ENCODE measurements around the gene ATF7. TPM values are rescaled to one million over a fixed set of nuclear protein-coding genes. Genes with fewer than 3 reads are reported as not detected.

Gene ATF7
- total and polyA plus RNA-seq, 2 of the 13 experiments (the other 11 are each of a cell fraction or from before 2014, with no cell fraction given) = 9.6 to 16.2 TPM

DNA sequence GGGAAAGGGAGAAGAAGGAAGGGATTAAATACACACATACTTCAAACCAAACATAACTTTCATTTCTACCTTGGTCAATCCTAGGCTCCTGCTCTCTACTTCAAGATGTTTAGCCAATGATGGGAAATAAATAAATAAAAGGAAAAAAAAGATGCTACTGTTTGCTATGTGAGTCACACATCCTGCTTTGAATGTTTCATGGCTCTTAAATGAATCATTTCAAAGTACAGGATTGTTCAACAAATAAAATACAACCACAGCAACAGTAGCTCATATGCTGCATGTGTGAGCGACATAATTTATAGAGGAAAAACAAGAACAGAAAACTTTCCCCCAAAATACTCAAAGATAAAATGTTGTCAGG is 64.6 kb downstream of the ATF7 start (continued):
- TF ChIP-seq DNMT3B (CRISPR knock-in tag; conservative IDR thresholded peaks at IDR 0.05) (no peak), FIP1L1 (IDR thresholded peaks at IDR 0.05; ENCODE audit: borderline replicate concordance, insufficient read depth, low read depth, low read length) (no peak), CEBPB (IDR thresholded peaks at IDR 0.05; ENCODE audit: borderline replicate concordance, low read depth, low read length) (no peak), TOPORS (CRISPR knock-in tag; IDR thresholded peaks at IDR 0.05) (no peak), ZFX (CRISPR knock-in tag; IDR thresholded peaks at IDR 0.05; ENCODE audit: low read depth) (no peak), HMG20A (CRISPR knock-in tag; IDR thresholded peaks at IDR 0.05; ENCODE audit: borderline replicate concordance) (peak; percentile 22; the same call in 1 of the 2 replicates), KDM1A (CRISPR knock-in tag; IDR thresholded peaks at IDR 0.05) (no peak), MXD4 (CRISPR knock-in tag; IDR thresholded peaks at IDR 0.05) (no peak), FOXA1 (IDR thresholded peaks at IDR 0.05) (no peak), FOXA1 (CRISPR knock-in tag; IDR thresholded peaks at IDR 0.05) (0 out of 2 replicates have a peak, but pooled peaks have one; percentile 7), ZNF773 (CRISPR knock-in tag; IDR thresholded peaks at IDR 0.05; ENCODE audit: borderline replicate concordance) (no peak), NRL (CRISPR knock-in tag; IDR thresholded peaks at IDR 0.05; ENCODE audit: borderline replicate concordance) (no peak), TCF7L2 (IDR thresholded peaks at IDR 0.05; ENCODE audit: low read depth, low read length) (no peak), MAFF (IDR thresholded peaks at IDR 0.05; ENCODE audit: low read depth, low read length) (no peak), KDM5A (IDR thresholded peaks at IDR 0.05; ENCODE audit: borderline replicate concordance, low read length) (no peak), JDP2 (CRISPR knock-in tag; IDR thresholded peaks at IDR 0.05; ENCODE audit: borderline replicate concordance) (no peak), ZNF230 (CRISPR knock-in tag; IDR thresholded peaks at IDR 0.05) (no peak), ZKSCAN1 (IDR thresholded peaks at IDR 0.05; ENCODE audit: low read length) (no peak), ZBTB38 (CRISPR knock-in tag; IDR thresholded peaks at IDR 0.05) (no peak), ZNF780A (CRISPR knock-in tag; IDR thresholded peaks at IDR 0.05) (no peak), SMARCE1 (IDR thresholded peaks at IDR 0.05; ENCODE audit: borderline replicate concordance) (0 out of 2 replicates have a peak, but pooled peaks have one; percentile 27), RAD21 (CRISPR knock-in tag; IDR thresholded peaks at IDR 0.05) (no peak), ZNF484 (CRISPR knock-in tag; IDR thresholded peaks at IDR 0.05; ENCODE audit: borderline replicate concordance, low read depth) (no peak), RORA (CRISPR knock-in tag; IDR thresholded peaks at IDR 0.05) (no peak), MTA3 (CRISPR knock-in tag; IDR thresholded peaks at IDR 0.05) (no peak), CHCHD3 (CRISPR knock-in tag; IDR thresholded peaks at IDR 0.05) (no peak)
- TF ChIP-seq, protein P1, sequence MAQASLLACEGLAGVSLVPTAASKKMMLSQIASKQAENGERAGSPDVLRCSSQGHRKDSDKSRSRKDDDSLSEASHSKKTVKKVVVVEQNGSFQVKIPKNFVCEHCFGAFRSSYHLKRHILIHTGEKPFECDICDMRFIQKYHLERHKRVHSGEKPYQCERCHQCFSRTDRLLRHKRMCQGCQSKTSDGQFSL (CRISPR knock-in tag; IDR thresholded peaks at IDR 0.05) = no peak
- TF ChIP-seq, protein P2, sequence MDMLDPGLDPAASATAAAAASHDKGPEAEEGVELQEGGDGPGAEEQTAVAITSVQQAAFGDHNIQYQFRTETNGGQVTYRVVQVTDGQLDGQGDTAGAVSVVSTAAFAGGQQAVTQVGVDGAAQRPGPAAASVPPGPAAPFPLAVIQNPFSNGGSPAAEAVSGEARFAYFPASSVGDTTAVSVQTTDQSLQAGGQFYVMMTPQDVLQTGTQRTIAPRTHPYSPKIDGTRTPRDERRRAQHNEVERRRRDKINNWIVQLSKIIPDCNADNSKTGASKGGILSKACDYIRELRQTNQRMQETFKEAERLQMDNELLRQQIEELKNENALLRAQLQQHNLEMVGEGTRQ (IDR thresholded peaks at IDR 0.05; ENCODE audit: low read depth, low read length) = no peak
- TF ChIP-seq, protein P2 (CRISPR knock-in tag; IDR thresholded peaks at IDR 0.05; ENCODE audit: borderline replicate concordance) = no peak
- TF ChIP-seq, protein P3, sequence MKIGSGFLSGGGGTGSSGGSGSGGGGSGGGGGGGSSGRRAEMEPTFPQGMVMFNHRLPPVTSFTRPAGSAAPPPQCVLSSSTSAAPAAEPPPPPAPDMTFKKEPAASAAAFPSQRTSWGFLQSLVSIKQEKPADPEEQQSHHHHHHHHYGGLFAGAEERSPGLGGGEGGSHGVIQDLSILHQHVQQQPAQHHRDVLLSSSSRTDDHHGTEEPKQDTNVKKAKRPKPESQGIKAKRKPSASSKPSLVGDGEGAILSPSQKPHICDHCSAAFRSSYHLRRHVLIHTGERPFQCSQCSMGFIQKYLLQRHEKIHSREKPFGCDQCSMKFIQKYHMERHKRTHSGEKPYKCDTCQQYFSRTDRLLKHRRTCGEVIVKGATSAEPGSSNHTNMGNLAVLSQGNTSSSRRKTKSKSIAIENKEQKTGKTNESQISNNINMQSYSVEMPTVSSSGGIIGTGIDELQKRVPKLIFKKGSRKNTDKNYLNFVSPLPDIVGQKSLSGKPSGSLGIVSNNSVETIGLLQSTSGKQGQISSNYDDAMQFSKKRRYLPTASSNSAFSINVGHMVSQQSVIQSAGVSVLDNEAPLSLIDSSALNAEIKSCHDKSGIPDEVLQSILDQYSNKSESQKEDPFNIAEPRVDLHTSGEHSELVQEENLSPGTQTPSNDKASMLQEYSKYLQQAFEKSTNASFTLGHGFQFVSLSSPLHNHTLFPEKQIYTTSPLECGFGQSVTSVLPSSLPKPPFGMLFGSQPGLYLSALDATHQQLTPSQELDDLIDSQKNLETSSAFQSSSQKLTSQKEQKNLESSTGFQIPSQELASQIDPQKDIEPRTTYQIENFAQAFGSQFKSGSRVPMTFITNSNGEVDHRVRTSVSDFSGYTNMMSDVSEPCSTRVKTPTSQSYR (CRISPR knock-in tag; IDR thresholded peaks at IDR 0.05; ENCODE audit: borderline replicate concordance) = no peak

All from HepG2 (cell line).